T1000 (cell line): ENCODE results near the gene MCAT.

Experiments used
- DNase-seq: peaks from one replicate; lab custom pipeline; 2025; ENCODE audit warnings: mixed read lengths; lab: John Stamatoyannopoulos, UW

Gene MCAT, protein sequence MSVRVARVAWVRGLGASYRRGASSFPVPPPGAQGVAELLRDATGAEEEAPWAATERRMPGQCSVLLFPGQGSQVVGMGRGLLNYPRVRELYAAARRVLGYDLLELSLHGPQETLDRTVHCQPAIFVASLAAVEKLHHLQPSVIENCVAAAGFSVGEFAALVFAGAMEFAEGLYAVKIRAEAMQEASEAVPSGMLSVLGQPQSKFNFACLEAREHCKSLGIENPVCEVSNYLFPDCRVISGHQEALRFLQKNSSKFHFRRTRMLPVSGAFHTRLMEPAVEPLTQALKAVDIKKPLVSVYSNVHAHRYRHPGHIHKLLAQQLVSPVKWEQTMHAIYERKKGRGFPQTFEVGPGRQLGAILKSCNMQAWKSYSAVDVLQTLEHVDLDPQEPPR

DNA sequence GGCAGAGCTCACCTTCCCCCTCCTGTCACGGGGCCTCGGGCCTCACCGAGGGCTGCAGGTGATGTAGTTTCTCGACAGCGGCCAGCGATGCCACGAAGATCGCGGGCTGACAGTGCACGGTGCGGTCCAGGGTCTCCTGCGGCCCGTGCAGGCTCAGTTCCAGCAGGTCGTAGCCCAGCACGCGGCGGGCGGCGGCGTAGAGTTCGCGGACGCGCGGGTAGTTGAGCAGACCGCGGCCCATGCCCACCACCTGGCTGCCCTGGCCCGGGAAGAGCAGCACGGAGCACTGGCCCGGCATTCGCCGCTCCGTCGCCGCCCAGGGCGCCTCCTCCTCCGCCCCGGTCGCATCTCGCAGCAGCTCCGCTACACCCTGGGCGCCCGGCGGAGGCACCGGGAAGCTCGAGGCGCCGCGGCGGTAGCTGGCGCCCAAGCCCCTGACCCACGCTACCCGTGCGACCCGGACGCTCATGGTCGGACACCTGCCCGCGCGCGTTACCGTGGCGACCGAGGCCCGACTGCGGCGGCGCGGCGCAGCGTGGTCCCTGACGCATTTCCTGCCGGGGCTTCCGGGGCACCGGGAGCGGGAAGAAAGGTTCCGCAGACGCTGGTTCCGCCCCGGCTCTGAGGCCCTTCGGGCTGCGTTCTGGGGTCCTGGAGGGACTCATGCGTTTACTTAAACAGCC is at the start of gene MCAT:
TSS of gene MCAT (minus strand) at position 519 of the 683 bp plus-strand sequence. CDS start at position 469, 50 bp downstream.
- peak; percentile 29 for DNase-seq

DNA sequence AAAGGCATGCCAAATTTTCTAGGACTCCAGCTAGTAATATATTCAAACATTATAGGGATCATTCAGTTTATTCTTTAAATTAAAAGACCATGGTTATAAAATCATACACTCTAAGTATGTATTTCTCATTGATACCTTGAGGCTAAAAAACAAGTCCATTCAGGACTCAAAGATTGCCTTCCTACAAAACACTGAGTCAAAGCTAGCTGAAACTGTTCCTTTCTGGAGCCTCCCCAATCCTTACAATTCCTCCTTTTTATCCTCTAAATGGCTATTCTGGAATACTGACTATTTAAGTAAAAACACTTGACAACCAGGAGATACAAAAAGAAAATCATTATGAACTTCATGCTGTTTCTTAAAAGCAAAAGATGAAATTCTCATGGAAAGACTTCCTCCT is 48.6 kb upstream of the MCAT start:
- DNase-seq, result no peak

DNA sequence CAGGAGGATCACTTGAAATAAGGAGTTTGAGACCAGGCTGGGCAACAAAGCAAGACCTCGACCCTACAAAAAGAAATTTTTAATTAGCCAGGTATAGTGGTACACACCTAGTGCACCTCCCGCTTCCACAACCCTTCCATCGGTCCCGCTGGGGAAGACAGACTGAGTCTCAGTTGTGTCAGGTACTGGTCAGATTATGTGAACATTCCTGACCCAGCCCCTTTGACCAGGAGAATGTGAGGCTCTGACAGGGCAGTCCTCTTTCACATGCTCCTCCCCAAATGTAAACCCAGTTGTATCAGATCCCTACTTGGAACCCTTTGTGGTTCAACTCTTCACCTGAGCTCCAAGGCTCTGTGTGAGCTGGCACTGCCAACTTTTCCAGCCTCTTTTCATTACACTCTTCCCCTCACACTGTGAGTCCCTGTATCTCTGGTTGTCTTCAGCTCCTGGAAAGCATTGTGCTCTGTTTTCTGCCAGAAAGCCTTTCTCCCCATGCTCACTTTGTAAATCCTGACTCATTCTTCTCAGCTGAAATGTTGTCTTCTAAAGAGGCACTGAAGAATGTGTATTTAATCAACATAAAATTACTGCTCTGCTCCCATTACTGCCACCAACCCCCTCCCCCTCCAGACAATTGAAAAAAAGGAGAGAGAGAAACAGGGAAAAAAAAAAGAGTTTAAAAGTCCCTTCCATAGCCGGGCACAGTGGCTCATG is 45.8 kb upstream of the MCAT start:
- DNase-seq, result no peak

DNA sequence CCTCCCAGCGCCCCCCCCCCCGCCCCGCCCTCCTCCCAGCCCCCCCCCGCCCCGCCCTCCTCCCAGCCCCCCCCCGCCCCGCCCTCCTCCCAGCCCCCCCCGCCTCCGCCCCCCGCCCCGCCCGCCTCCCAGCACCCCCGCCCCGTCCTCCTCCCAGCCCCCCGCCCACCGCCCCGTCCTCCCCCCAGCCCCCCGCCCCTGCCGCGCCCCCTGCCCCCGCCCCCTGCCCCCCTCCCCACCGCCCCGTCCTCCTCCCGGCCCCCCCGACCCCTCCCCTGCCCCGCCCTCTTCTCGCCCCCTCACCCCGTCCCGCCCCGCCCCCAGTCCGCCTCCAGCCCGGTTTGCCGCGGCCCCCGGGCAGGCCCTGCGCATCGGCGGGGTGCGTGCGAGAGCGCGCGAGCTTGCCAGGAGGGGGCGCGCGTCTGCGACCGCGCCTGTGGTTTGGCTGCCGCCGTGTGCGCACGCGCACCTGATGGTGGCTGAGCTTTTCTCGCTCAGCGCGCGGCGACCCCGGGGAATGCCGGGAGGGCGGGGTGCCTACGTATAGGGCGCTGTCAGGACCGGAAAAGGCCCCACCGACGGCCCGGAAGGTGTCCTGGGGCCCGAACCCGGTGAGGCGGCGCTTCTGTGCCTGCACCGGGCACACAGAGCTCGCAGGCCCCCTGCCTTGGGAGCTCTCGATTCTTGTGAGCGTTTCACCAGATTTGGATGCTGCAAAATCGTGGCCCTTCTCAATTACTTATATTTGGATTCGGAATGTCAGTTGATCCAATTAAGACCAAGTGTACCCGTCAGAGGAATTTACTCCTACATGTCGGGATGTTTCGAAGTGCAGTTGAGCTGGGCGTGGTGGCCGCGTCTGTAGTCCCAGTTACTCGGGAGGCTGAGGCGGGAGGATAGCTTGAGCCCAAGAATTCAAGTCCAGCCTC is 44.2 kb upstream of the MCAT start:
- DNase-seq, result peak; percentile 94

DNA sequence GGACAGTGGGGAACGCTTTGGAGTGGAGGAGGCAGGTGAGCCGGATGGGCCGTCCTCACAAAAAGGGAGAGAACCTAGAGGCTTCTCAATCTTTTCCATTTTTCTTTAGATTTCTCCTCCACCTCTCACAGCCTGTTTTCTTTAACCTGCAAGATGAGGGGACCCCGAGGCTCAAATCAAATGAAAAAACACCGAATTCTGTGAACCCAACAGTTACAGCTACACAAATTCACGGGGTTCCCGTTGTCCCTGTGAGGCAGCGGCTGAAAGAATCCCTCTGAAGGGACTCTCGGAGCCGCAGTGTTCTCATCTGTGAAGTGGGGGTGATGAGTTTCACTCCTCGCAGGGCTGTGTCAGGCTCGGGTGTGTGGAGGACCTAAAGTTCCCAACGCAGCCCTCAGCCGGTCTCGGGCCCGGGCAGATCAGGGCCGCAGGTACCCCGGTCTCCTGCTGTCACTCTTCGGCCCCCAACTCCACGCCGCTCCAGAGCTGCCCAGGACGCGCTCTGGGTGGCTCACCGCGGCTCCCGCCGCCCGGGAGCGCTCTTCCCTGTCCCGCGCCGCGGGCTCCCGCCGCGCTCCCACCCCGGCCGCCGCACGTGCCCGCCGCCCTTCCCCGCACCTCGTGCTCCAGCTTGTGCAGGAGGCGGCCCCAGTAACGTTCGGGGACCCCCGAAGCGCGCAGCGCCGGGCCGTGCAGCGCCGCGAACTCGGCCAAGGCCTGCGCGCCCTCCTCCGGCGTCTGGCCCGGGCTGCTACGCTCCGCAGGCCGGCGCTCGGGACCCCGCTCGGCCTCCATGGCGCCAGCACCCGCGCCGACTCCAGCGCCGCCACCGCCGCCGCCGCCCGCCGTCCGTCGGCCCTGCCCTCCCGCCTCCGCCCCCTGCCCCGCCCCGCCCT is 43.3 kb upstream of the MCAT start, which contains the start of gene TTLL12:
TSS of gene TTLL12 (minus strand) at position 863 of the 899 bp plus-strand sequence. CDS start at position 798, 65 bp downstream.
- peak; percentile 9 for DNase-seq

DNA sequence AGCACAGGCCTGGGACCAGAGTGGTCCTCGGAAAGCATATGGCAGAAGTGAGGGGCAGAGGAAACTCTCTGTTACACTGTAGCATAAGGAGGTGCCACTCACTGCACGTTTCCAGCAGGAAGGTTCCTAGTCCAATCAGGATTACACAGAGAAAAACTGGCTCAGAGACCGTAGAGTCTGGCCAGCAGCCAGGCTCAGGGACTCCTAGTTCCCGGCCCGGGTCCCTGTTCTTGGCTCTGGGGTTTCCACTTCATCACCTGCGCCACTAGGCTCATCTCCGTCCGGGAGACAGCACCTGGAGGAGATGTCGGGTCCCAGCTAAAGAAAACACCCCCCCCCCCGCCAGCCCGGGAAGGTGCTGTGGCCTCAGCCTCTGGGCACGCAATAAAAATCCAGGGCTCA is 42.7 kb upstream of the MCAT start:
- no peak for DNase-seq

DNA sequence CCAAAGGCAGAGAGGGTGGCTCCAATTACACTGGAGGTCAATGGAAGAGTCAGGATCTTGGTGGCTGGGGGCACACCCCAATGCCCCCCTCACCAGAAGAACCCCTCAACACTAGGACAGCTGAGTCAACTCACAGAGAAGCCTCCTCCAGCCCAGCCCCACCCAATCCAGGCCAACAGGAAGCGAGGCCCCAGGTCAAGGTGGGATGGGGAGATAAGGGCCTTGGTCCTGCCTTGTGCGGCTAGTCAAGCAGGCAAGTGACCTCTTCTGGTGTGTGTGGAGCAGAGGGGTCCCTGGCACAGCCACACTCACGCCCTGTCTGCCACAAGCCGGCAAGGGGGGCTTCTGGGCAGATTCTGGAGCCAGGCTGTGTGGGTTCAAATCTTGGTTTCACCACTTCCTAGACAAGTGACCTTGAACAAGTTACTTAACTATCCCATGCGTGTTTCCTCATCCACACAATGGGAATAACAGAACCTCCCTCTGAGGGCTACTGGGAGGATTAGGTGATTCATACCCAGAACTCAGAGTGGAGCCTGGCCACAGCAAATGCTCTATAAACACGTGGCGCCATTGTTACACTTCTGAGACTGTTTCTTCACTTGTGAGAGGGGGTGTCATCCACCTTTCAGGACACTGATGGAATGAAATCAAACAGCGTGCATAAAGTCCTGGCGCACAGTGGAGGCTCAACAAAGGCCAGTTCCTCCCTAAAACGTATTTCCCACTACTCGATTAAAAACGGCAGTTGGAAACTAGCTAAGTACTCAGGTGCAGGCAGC is 40.5 kb upstream of the MCAT start:
- DNase-seq, result no peak

DNA sequence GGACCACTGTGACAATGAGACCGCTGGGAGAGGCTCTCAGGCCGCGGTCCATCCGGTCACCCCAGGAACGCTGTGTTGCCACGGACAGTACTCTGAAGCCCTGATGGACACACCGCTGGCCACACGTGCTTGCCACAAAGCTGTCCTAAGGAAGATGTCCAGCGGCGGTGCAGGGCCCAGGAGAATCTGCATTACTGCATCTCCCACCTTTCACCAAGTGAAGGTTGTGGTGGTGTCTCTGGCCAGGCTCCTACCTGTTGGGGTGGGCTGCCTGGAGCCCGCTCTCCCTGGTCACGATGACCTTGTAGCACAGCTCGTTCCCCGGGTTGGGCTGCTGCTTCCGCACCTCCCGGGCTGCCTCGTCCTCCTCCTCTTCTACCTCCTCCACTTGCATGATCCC is 39.5 kb upstream of the MCAT start:
- no peak for DNase-seq

DNA sequence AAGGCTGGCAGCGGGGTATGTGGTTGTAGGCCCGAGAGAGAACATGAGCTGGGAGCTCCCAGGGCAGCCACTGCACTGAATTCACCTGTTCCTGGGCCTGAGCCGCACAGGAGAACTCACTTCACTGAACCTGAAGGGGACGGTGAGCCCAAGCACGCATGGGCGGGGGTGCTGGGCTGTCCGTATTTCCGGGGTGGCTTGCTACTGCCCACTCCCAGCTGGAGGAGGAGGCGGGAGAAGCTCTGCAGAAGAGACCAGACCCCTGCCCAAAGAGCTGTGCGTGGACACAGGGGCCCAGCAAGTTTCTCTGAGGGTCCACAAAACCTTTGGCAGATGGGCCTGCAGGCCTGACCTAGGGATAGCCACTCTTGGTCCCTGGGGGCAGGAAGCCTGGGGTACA is 38.9 kb upstream of the MCAT start:
- DNase-seq, result no peak

DNA sequence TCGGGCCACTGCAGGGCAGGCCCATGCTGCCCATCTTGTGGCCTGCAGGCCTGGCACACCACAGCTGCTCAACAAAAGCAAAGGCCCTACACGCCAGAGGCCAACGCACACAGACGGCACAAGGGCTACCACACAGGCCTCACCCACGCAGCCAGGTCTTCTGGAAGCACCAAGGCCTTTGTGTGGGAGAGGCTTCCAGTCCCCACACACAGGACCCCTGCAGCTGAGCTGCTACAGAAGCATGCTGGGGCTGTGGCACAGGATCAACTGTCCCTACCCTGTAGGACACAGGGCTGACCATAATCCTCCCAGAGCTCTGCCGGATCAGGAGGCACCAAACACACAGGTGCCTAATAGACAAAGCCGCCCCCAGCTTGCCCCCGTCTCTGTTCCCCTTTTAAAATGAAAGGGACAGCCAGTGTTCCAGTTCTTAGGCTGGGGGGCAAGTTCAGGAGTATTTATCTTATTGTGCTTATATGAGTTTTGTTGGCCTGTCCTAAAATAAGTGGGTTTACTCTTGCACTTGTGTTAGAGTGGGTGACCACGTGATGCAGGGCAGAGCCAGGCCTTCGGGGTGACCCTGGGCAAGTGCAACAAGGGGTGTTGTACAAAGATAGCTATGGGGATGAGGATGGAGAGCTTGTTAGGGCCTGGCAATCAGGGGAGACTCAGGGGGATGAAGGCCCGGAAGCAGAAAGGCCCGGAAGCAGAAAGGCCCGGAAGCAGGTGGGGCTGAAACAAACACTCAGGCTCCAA is 38.3 kb upstream of the MCAT start:
- no peak for DNase-seq

DNA sequence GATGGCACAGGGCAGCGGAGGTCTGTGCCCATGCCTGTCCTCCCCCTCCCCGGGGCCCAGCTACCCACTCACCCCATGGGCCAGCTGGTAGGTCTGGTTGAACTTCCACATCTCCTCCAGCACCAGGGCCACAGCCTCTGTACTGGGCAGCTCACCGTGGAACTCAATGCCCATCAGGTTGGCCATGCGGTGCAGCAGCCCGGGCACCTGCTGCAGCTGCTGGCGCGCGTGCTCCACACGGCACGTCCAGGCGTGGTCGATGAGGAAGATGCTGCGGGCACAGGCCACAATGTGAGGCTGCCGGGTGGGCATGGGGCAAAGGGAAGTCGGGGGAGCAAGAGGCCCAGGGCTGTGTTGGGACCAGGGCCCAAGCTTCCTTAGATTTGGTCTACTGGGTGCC is 37.5 kb upstream of the MCAT start:
- DNase-seq, result no peak

DNA sequence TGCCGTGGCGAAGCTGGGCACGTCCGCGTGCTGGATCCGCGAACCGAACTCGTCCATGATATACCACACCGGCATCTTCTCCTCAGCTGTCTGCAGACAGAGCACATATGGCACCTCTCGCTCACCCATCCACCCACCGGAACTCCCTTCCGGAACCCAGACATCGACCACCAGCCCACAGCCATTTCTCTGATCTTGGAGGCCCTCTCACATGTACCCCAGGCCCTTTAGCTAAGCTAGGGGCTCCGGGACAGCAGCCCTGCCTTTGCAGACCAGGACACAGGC is 36.7 kb upstream of the MCAT start:
- no peak for DNase-seq

DNA sequence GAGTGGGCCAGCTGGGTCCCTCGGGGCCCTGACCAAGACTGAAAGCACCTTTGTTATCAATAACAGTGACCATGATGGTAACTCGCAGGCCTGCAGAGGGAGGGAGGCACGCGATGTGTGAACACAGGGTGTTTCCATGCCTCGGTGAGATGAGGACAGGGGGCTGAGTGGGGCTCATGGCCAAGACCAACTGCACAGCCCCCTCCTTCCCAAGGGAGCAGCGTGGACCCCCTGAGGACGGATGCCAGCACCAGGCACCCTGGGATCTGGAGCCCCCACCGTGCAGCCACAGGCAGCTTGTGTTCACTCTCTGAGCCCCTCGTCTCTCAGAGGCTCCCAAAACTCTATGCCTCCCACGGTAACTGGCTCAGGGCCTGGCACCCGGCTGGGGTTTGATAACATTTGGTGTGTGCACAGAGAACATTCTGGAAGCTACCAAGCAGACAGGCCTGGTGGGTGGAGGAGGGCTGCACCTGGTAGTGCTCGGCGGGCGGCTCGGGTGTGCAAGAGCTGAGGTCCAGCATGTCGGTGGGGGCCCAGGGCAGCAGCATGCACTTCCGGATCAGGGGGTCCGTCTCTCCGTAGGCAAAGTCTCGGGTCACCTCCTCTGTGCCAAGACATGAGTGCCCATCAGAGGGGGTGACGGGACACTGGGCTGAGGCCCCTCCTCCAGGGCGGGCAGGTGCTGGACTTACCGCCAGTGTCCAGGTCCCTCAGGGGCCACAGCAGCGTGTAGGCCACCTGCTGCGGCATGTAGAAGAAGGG is 36.1 kb upstream of the MCAT start:
- no peak for DNase-seq

DNA sequence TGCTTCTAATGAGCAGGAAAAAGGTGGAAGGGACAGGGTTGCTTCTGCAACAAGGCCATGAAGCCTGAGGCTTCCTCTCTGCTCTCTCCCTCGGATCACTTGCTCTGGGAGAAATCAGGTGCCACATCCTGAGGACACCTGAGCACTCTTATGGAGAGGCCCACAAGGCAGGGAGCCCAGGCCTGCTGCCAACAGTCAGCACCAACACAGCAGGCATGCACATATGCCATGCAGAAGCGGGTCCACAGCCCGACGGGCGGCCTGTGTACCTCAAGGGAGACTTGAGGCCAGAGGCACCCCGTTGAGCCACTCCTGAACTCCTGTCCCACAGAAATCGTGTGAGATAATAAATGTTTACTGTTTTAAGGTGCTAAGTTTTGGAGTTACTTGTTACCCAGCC is 34.3 kb upstream of the MCAT start:
- DNase-seq, result no peak

DNA sequence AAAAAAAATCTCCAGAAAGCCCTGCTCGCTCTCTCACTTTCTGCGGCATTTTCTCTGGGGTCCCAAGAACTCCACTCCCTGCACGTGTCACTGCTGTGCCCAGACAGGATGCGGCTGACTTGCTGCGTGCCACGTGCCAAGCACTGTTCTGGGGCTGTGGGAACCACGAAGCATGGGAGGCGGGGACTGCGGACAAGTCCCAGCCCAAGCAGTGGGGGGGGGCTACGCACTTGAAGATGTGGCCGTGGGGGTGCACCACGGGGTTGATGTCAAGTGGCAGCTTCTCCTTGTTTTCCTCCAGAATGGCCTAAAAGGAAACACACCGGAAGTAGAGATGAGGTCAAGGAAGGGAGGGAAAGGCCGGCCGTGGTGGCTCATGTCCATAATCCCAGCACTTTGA is 32.9 kb upstream of the MCAT start:
- DNase-seq, result no peak

DNA sequence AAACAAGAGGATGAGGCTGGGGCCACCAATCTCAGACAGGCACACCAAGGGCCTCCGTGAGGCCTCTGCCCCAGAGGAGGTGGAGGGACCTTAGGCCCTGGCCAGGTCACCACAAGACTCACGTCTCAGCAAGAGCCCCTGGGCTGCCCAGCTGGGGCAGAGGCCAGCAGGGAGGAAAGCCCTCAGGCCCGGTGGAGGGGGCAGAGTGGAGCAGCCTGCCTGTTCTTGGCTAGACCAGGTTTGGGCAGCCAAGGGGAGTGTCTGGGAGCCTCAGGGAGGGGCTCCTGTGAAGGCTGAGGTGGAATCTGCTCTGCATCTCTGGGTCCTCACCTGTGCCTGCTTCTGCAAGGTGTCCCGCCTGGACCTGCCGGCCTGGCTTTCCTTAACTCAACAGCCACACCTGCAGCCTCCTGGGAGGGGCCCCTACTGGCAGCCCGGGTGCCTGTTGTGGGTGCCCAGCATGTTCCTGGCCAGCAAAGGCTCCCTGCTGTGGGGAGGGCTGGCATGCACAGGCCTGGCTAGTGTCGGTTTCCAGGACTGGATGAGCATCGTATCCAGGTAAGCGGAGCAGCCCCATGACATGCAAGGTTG is 31.8 kb upstream of the MCAT start:
- no peak for DNase-seq

DNA sequence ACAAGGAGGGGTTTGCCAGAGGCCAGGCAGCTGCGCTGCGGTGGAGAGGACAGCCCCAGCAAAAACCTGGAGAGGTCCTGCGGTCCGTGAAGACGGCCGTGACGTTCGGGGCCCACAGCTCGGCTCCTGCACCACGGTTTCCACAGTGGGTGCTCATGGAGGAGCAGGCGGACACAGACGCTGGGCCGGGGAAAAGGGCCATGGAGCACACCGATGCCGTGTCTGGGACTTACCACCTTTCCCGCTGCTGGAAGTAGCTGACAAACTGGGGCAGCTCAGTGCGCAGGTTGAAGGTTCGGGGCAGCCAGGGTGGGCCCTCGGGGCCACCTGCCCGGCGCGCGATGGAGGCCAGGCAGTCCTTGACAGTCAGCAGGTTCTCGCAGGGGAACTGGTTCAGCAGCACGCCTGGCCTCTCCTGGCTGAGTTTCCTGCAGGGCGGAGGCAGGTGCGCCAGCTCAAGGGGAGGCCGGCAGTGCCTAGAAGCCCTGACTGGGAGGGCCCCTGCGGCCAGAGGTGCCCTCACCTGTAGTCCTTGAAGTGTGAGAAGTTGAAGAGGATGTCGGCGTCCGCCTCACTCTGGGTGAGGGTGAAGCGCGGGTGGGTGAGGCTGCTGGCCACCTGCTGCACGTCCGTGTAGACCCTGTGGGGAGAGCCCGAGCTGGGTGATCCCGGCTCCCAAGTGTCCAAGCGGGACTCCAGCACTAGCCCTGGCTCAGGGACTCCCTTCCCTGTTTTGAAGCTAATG is 30.9 kb upstream of the MCAT start:
- no peak for DNase-seq
